Hepatocyte (in vitro differentiated cells): ENCODE data around the gene CRABP1.

Source experiments
- CTCF ChIP-seq: fragments of 200-600 bp; sonication (generic); IDR thresholded peaks from 2 replicates; pipeline ENCODE4 v1.5.1; 2016; ENCODE audit warnings: antibody characterized with exemption, mild to moderate bottlenecking; ENCODE audit not compliant: poor library complexity
- EZH2 ChIP-seq: fragments of 200-600 bp; sonication (generic); IDR thresholded peaks from 2 replicates; pipeline ENCODE4 v1.6.1; 2016; ENCODE audit warnings: antibody characterized with exemption, mild to moderate bottlenecking, borderline replicate concordance
- EZH2phosphoT487 ChIP-seq: fragments of 200-600 bp; sonication (generic); IDR thresholded peaks from one replicate; pipeline ENCODE4 v1.6.1; 2018; ENCODE audit warnings: antibody characterized with exemption, mild to moderate bottlenecking, low read depth, moderate library complexity; ENCODE audit not compliant: unreplicated experiment, severe bottlenecking

- TF ChIP-seq CTCF (no peak), EZH2 (no peak), EZH2phosphoT487 (no peak)
These were observed 20.0 kb upstream of the CRABP1 start for GRCh38 chr15:78320183-78320582.
